Glomerular visceral epithelial cell (primary cell): ENCODE measurements around the gene DAAM1.
A peak's percentile ranks its signal among the peaks of the same experiment; 100 is the strongest.

Source experiments
- DNase-seq: peaks from one replicate; pipeline ENCODE4 v3.0.0-alpha.2; 2016; ENCODE audit errors: extremely low spot score

The DAAM1 gene

GRCh38 chr14:59292028-59292427 lies 103.6 kb downstream of the DAAM1 start:
- DNase-seq, result no peak

- DNase-seq, result no peak
Observed at GRCh38 chr14:59292921-59293534, 104.6 kb downstream of the DAAM1 start.

- DNase-seq, result no peak
Observed at GRCh38 chr14:59293935-59294661, 105.6 kb downstream of the DAAM1 start.

GRCh38 chr14:59294662-59294992 lies 106.2 kb downstream of the DAAM1 start:
- no peak for DNase-seq

GRCh38 chr14:59295951-59296350 lies 107.5 kb downstream of the DAAM1 start:
- DNase-seq, result no peak

GRCh38 chr14:59296508-59296907 lies 108.0 kb downstream of the DAAM1 start:
- no peak for DNase-seq

- no peak for DNase-seq
Observed at GRCh38 chr14:59297071-59297776, 108.8 kb downstream of the DAAM1 start.

- DNase-seq, result no peak
Observed at GRCh38 chr14:59299731-59300130, 111.3 kb downstream of the DAAM1 start.

- DNase-seq, result no peak
Observed at GRCh38 chr14:59301354-59301753, 112.9 kb downstream of the DAAM1 start.

- DNase-seq, result no peak
Observed at GRCh38 chr14:59302313-59302712, 113.8 kb downstream of the DAAM1 start.

- no peak for DNase-seq
Observed at GRCh38 chr14:59303216-59303615, 114.7 kb downstream of the DAAM1 start.

- no peak for DNase-seq
Observed at GRCh38 chr14:59305231-59305630, 116.8 kb downstream of the DAAM1 start.

- no peak for DNase-seq
Observed at GRCh38 chr14:59305836-59306555, 117.5 kb downstream of the DAAM1 start.

GRCh38 chr14:59306775-59307174 lies 118.3 kb downstream of the DAAM1 start:
- peak; percentile 62 for DNase-seq

GRCh38 chr14:59308086-59308485 lies 119.6 kb downstream of the DAAM1 start:
- DNase-seq, result no peak

GRCh38 chr14:59308673-59309072 lies 120.2 kb downstream of the DAAM1 start:
- DNase-seq, result no peak

GRCh38 chr14:59309291-59309900 lies 120.9 kb downstream of the DAAM1 start:
- no peak for DNase-seq

GRCh38 chr14:59310633-59311032 lies 122.2 kb downstream of the DAAM1 start:
- peak; percentile 37 for DNase-seq

- no peak for DNase-seq
Observed at GRCh38 chr14:59311723-59312122, 123.3 kb downstream of the DAAM1 start.

- DNase-seq, result no peak
Observed at GRCh38 chr14:59313144-59313651, 124.7 kb downstream of the DAAM1 start.

- DNase-seq, result no peak
Observed at GRCh38 chr14:59313658-59314608, 125.5 kb downstream of the DAAM1 start.
